H9 (cell line): Measurements from ENCODE around the gene FOXO6. TPM values are rescaled to one million over a fixed set of nuclear protein-coding genes. Genes with fewer than 3 reads are reported as not detected.

ENCODE experiments used
- DNase-seq: peaks from one replicate; pipeline ENCODE4 v3.0.0-alpha.2; 2017
- H2AFZ ChIP-seq: one replicate; pipeline ENCODE4 v1.6.1; 2013; ENCODE audit warnings: mild to moderate bottlenecking, low read length, control low read depth, moderate library complexity
- H2AK5ac ChIP-seq: 2 replicates; pipeline ENCODE4 v1.6.1; 2013; ENCODE audit warnings: low read length, control low read depth, mixed read lengths; ENCODE audit not compliant: insufficient read length
- H2BK120ac ChIP-seq: one replicate; pipeline ENCODE4 v1.6.1; 2013; ENCODE audit warnings: low read depth, mild to moderate bottlenecking, low read length, control low read depth, inconsistent platforms; ENCODE audit not compliant: poor library complexity, severe bottlenecking
- H2BK12ac ChIP-seq: 2 replicates; pipeline ENCODE4 v1.6.1; 2013; ENCODE audit warnings: low read length, control low read depth, mixed read lengths, low read depth; ENCODE audit not compliant: insufficient read length
- H2BK15ac ChIP-seq: 2 replicates; pipeline ENCODE4 v1.6.1; 2013; ENCODE audit warnings: low read depth, low read length, control low read depth
- H2BK20ac ChIP-seq: one replicate; pipeline ENCODE4 v1.6.1; 2013; ENCODE audit warnings: low read depth, mild to moderate bottlenecking, low read length, control low read depth, inconsistent platforms; ENCODE audit not compliant: poor library complexity, severe bottlenecking
- H2BK5ac ChIP-seq: 2 replicates; pipeline ENCODE4 v1.6.1; 2013; ENCODE audit warnings: low read length, control low read depth, mixed read lengths; ENCODE audit not compliant: insufficient read length
- H3K14ac ChIP-seq: 2 replicates; pipeline ENCODE4 v1.6.1; 2013; ENCODE audit warnings: low read length, control low read depth; ENCODE audit not compliant: insufficient read depth
- H3K18ac ChIP-seq: 2 replicates; pipeline ENCODE4 v1.6.1; 2013; ENCODE audit warnings: low read depth, mild to moderate bottlenecking, mixed read lengths, low read length, control low read depth; ENCODE audit not compliant: insufficient read length
- H3K23ac ChIP-seq: 2 replicates; pipeline ENCODE4 v1.6.1; 2013; ENCODE audit warnings: low read length, control low read depth, mixed read lengths, low read depth; ENCODE audit not compliant: insufficient read length
- H3K23me2 ChIP-seq: 2 replicates; pipeline ENCODE4 v1.6.1; 2013; ENCODE audit warnings: low read depth, mild to moderate bottlenecking, mixed read lengths, low read length, control low read depth; ENCODE audit not compliant: insufficient read length, poor library complexity, severe bottlenecking
- H3K27ac ChIP-seq: 2 replicates; pipeline ENCODE4 v1.5.1; 2013; ENCODE audit warnings: low read length, control low read depth, mixed read lengths, low read depth; ENCODE audit not compliant: insufficient read length
- H3K27me3 ChIP-seq: 2 replicates; pipeline ENCODE4 v1.6.1; 2013; ENCODE audit warnings: low read length, control low read depth, inconsistent platforms; ENCODE audit not compliant: insufficient read depth
- H3K4ac ChIP-seq: 2 replicates; pipeline ENCODE4 v1.6.1; 2013; ENCODE audit warnings: low read depth, mild to moderate bottlenecking, control low read depth, inconsistent platforms, low read length, moderate library complexity
- H3K4me1 ChIP-seq: 2 replicates; pipeline ENCODE4 v1.6.1; 2013; ENCODE audit warnings: low read length, control low read depth, inconsistent platforms; ENCODE audit not compliant: insufficient read depth
- H3K4me2 ChIP-seq: 2 replicates; pipeline ENCODE4 v1.6.1; 2013; ENCODE audit warnings: low read length, control low read depth, mixed read lengths; ENCODE audit not compliant: insufficient read length, insufficient read depth
- H3K56ac ChIP-seq: 2 replicates; pipeline ENCODE4 v1.6.1; 2013; ENCODE audit warnings: low read depth, mild to moderate bottlenecking, mixed read lengths, low read length, control low read depth; ENCODE audit not compliant: insufficient read length
- H3K79me1 ChIP-seq: 2 replicates; pipeline ENCODE4 v1.6.1; 2013; ENCODE audit warnings: low read depth, mild to moderate bottlenecking, moderate library complexity, low read length, control low read depth, inconsistent platforms; ENCODE audit not compliant: insufficient read depth, poor library complexity, severe bottlenecking
- H3K79me2 ChIP-seq: 2 replicates; pipeline ENCODE4 v1.6.1; 2013; ENCODE audit warnings: low read length, control low read depth, inconsistent platforms; ENCODE audit not compliant: insufficient read depth
- H3K9ac ChIP-seq: 2 replicates; pipeline ENCODE4 v1.6.1; 2013; ENCODE audit warnings: low read length, control low read depth, mixed read lengths; ENCODE audit not compliant: insufficient read length; ENCODE audit errors: extremely low read depth
- H3K9me3 ChIP-seq: one replicate; pipeline ENCODE4 v1.6.1; 2013; ENCODE audit warnings: low read depth, low read length, inconsistent platforms; ENCODE audit not compliant: control insufficient read depth
- H3T11ph ChIP-seq: one replicate; pipeline ENCODE4 v1.6.1; 2013; ENCODE audit warnings: mild to moderate bottlenecking, low read length, control low read depth, inconsistent platforms
- H4K20me1 ChIP-seq: one replicate; pipeline ENCODE4 v1.6.1; 2013; ENCODE audit not compliant: control insufficient read depth, insufficient read length, insufficient read depth
- H4K5ac ChIP-seq: 2 replicates; pipeline ENCODE4 v1.6.1; 2013; ENCODE audit warnings: low read depth, mild to moderate bottlenecking, mixed read lengths, low read length, control low read depth; ENCODE audit not compliant: insufficient read length
- H4K8ac ChIP-seq: replicated peaks from 2 replicates; pipeline ENCODE4 v1.6.1; 2013; ENCODE audit warnings: low read length, control low read depth, mixed read lengths, low read depth; ENCODE audit not compliant: insufficient read length
- H4K91ac ChIP-seq: 2 replicates; pipeline ENCODE4 v1.6.1; 2013; ENCODE audit warnings: low read depth, mild to moderate bottlenecking, moderate library complexity, mixed read lengths, low read length, control low read depth; ENCODE audit not compliant: insufficient read length
- H3K27ac Mint-ChIP-seq, 3 experiments: 2 replicates in 2 of 3; 3 replicates in 1 of 3; pipeline ENCODE4 v1.8.0; 2020 to 2021; ENCODE audit warnings: mixed read lengths in 3 of 3, mild to moderate bottlenecking in 1 of 3, moderate library complexity in 1 of 3
- H3K27me3 Mint-ChIP-seq: 2 replicates; pipeline ENCODE4 v1.8.0; 2021; ENCODE audit warnings: low read depth, mild to moderate bottlenecking, moderate library complexity, mixed read lengths
- H3K36me3 Mint-ChIP-seq, 3 experiments: 2 replicates in 2 of 3; 3 replicates in 1 of 3; pipeline ENCODE4 v1.8.0; 2020 to 2021; ENCODE audit warnings: low read depth in 3 of 3, mixed read lengths in 3 of 3; ENCODE audit not compliant: insufficient read depth in 1 of 3
- H3K4me1 Mint-ChIP-seq, 2 experiments: 2 replicates each; pipeline ENCODE4 v1.8.0; 2020; ENCODE audit warnings: mixed read lengths in 2 of 2
- H3K4me3 Mint-ChIP-seq, 2 experiments: 2 replicates in 1 of 2; 3 replicates in 1 of 2; pipeline ENCODE4 v1.8.0; 2020 to 2021; ENCODE audit warnings: mild to moderate bottlenecking in 2 of 2, mixed read lengths in 2 of 2, moderate library complexity in 1 of 2
- H3K9me3 Mint-ChIP-seq, 2 experiments: 2 replicates in 1 of 2; 3 replicates in 1 of 2; pipeline ENCODE4 v1.8.0; 2020; ENCODE audit warnings: mild to moderate bottlenecking in 2 of 2, mixed read lengths in 2 of 2, moderate library complexity in 1 of 2
- WGBS: extraction: QIAGEN DNeasy Blood & Tissue Kit; methylation state at CpG from one replicate; pipeline ENCODE4 v1.1.7; 2013; ENCODE audit warnings: missing lambda C conversion rate, low lambda C conversion rate, mixed read lengths; ENCODE audit not compliant: insufficient read length; ENCODE audit errors: extremely low coverage; 5-methylcytosine and 5-hydroxymethylcytosine counted together
- total RNA-seq: library from RNA; stranded (reverse); gene quantifications from 2 replicates; pipeline ENCODE4 v1.2.1, GENCODE V29; 2021
- TF ChIP-seq, protein P1 (sequence below): fragments of 200-600 bp; sonication (generic); conservative IDR thresholded peaks from 3 replicates; pipeline ENCODE4 v1.8.0; 2021; ENCODE audit warnings: antibody characterized with exemption, mild to moderate bottlenecking

Gene FOXO6
- total RNA-seq, 1 experiment from 2014 or later = 0.83 TPM

DNA sequence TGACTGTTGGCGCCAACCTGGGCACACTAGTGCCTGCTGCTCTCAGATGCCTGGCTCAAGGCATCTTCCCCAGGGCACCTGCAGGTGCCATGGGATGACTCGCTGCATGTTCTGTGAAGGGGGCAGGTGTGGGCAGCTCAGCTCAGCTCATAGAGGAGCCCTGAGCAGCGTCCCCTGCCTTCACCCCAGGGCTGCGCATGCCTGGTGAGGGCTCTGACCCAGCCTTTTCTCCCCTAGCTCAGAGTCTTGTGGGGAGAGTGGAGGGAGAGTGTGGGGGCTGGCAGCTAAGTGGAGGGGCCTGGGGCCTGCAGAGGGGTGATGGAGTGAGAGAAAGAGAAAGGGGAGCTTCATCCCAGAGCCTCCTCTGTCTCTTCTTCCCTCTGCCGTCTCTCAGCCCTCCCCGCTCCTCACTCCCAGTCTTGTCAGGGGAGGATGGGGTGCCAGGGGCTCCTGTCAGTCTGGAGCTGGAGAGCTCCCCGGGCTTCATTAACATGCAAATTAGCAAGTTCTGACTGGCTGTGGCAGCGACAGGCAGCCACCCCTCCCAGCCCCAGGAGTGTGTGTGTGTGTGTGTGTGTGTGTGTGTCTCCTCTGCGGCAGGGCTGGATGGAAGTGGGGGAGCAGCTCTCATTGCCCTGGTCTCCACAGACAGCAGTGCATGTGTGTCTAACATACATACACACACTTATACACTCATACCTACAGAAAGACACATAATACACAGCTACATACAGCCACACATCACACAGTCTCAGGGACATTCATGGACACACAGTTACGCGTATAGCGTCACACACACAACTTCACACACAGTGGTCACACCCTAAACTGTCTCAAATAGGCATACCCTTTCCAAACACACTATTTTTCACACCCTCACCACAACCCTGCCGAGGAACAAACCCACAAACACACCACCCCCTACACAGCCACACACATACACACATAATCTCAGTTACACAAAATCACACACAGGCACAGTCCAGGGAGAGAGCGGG lies 34.0 kb downstream of the FOXO6 start:
- Histone ChIP-seq H3K27ac (no peak overlapping the region), H3K4ac (no peak overlapping the region), H3K56ac (no peak overlapping the region), H4K20me1 (no peaks in the 10 kb centered on the region), H4K91ac (no peak overlapping the region), H3K23ac (no peak overlapping the region), H3K18ac (peak overlapping the region; percentile 8), H2BK15ac (no peak overlapping the region), H3K27me3 (no peaks in the 10 kb centered on the region), H3K9ac (no peak overlapping the region), H2AK5ac (no peak overlapping the region), H2BK5ac (no peak overlapping the region), H4K5ac (no peak overlapping the region), H2BK12ac (no peak overlapping the region), H2BK20ac (no peak overlapping the region), H3K79me1 (no peaks in the 10 kb centered on the region), H3K14ac (no peak overlapping the region), H3T11ph (no peak overlapping the region), H2AFZ (no peak overlapping the region), H2BK120ac (no peak overlapping the region), H3K4me1 (peaks cover 6% of the 10 kb centered on the region; the same call in 1 of the 2 replicates), H3K9me3 (no peaks in the 10 kb centered on the region), H3K23me2 (peaks cover 3% of the 10 kb centered on the region), H3K4me2 (peak overlapping the region; percentile 8), H4K8ac (no peak overlapping the region), H3K79me2 (no peaks in the 10 kb centered on the region)
- 100% methylated on average over 1 of the region's 14 CpGs for WGBS
- 0 out of 7 replicates have a peak, but pooled peaks cover 0 to 3% (median 0%) of the 10 kb centered on the region in 3 experiments for H3K36me3 Mint-ChIP-seq
- peak; percentile 90 for DNase-seq
- H3K4me3 Mint-ChIP-seq = peak overlapping the region; percentile 7 to 59; a peak in 4 of 5 replicates
- H3K27ac Mint-ChIP-seq = no peak overlapping the region; a peak in 1 of 7 replicates
- TF ChIP-seq, protein P1, sequence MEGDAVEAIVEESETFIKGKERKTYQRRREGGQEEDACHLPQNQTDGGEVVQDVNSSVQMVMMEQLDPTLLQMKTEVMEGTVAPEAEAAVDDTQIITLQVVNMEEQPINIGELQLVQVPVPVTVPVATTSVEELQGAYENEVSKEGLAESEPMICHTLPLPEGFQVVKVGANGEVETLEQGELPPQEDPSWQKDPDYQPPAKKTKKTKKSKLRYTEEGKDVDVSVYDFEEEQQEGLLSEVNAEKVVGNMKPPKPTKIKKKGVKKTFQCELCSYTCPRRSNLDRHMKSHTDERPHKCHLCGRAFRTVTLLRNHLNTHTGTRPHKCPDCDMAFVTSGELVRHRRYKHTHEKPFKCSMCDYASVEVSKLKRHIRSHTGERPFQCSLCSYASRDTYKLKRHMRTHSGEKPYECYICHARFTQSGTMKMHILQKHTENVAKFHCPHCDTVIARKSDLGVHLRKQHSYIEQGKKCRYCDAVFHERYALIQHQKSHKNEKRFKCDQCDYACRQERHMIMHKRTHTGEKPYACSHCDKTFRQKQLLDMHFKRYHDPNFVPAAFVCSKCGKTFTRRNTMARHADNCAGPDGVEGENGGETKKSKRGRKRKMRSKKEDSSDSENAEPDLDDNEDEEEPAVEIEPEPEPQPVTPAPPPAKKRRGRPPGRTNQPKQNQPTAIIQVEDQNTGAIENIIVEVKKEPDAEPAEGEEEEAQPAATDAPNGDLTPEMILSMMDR = peak; percentile 48
- peaks cover 41 to 61% of the 10 kb centered on the region in 2 experiments for H3K4me1 Mint-ChIP-seq
- peaks cover 42% of the 10 kb centered on the region for H3K27me3 Mint-ChIP-seq
- peaks cover 2 to 3% of the 10 kb centered on the region in 2 experiments; a peak in 2 of 5 replicates for H3K9me3 Mint-ChIP-seq
